ENCODE data around the gene JADE2.

DNA sequence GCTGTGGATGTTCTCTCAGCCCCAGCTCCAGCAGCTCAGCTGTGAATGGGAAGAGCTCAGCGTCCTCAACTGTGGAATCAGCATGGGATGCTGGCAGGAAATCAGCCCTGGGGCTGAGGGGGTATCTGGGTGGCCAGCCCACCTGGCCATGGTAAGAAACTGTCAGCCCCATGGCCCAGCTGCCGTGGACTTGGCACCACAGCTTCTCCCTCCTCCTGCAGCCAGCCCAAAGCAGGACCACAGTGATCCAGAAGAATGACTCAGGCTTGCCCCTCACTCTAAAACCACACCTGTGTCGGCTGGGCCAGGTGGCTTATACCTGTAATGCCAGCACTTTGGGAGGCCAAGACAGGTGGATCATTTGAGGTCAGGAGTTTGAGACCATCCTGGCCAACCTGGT is 59.2 kb downstream of the JADE2 start:
- TF ChIP-seq, protein P1, sequence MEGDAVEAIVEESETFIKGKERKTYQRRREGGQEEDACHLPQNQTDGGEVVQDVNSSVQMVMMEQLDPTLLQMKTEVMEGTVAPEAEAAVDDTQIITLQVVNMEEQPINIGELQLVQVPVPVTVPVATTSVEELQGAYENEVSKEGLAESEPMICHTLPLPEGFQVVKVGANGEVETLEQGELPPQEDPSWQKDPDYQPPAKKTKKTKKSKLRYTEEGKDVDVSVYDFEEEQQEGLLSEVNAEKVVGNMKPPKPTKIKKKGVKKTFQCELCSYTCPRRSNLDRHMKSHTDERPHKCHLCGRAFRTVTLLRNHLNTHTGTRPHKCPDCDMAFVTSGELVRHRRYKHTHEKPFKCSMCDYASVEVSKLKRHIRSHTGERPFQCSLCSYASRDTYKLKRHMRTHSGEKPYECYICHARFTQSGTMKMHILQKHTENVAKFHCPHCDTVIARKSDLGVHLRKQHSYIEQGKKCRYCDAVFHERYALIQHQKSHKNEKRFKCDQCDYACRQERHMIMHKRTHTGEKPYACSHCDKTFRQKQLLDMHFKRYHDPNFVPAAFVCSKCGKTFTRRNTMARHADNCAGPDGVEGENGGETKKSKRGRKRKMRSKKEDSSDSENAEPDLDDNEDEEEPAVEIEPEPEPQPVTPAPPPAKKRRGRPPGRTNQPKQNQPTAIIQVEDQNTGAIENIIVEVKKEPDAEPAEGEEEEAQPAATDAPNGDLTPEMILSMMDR (IDR thresholded peaks at IDR 0.05): no peak
- no peak for TF ChIP-seq POLR2A (IDR thresholded peaks at IDR 0.05)
